ENCODE results near the gene CENPN. TPM values are rescaled to one million over a fixed set of nuclear protein-coding genes. Genes with fewer than 3 reads are reported as not detected.

The CENPN gene
- total and polyA plus RNA-seq, 2 experiments from 2014 or later, result 14.2 to 16.8 TPM

GRCh38 chr16:81035975-81036750, 29.1 kb downstream of the CENPN start:
- Histone ChIP-seq H3K9me3 (ENCODE audit: low read depth) (no peaks in the 10 kb centered on the region), H3K27me3 (no peaks in the 10 kb centered on the region), H3K9me2 (replicated peaks; ENCODE audit: insufficient read depth) (no peaks in the 10 kb centered on the region), H3K4me3 (peak overlapping the region; percentile 87), H4K20me1 (ENCODE audit: insufficient read depth, poor library complexity, severe bottlenecking) (peaks cover 20% of the 10 kb centered on the region), H3K79me2 (peaks cover 46% of the 10 kb centered on the region), H3K4me2 (peak overlapping the region; percentile 93), H3K4me1 (ENCODE audit: insufficient read depth) (peaks cover 9% of the 10 kb centered on the region), H2AFZ (peak overlapping the region; percentile 84), H3K36me3 (replicated peaks; ENCODE audit: insufficient read depth, low read depth) (no peaks in the 10 kb centered on the region), H3K27ac (peak overlapping the region; percentile 87)
- peak; percentile 67 for DNase-seq (ENCODE audit: low spot score)
- WGBS (ENCODE audit: low lambda C conversion rate, missing lambda C conversion rate), result under 1% methylated on average over 65 of the region's 80 CpGs
- TF ChIP-seq EZH2phosphoT487 (IDR thresholded peaks at IDR 0.05; ENCODE audit: low read depth, severe bottlenecking, unreplicated experiment), result no peak
- no peak for TF ChIP-seq CTCF (IDR thresholded peaks at IDR 0.05; ENCODE audit: poor library complexity)
- TF ChIP-seq EZH2 (IDR thresholded peaks at IDR 0.05; ENCODE audit: borderline replicate concordance), result no peak

- H3K9me2 ChIP-seq (replicated peaks; ENCODE audit: insufficient read depth), result no peaks in the 10 kb centered on the region
- H3K4me2 ChIP-seq, result peak overlapping the region; percentile 93
- 31% methylated on average over 10 of the region's 10 CpGs for WGBS (ENCODE audit: low lambda C conversion rate, missing lambda C conversion rate)
- peak overlapping the region; percentile 87 for H3K4me3 ChIP-seq
- peaks cover 49% of the 10 kb centered on the region for H3K79me2 ChIP-seq
- peaks cover 20% of the 10 kb centered on the region for H4K20me1 ChIP-seq (ENCODE audit: insufficient read depth, poor library complexity, severe bottlenecking)
- peaks cover 9% of the 10 kb centered on the region for H3K4me1 ChIP-seq (ENCODE audit: insufficient read depth)
- TF ChIP-seq EZH2phosphoT487 (IDR thresholded peaks at IDR 0.05; ENCODE audit: low read depth, severe bottlenecking, unreplicated experiment) (no peak), CTCF (IDR thresholded peaks at IDR 0.05; ENCODE audit: poor library complexity) (no peak), EZH2 (IDR thresholded peaks at IDR 0.05; ENCODE audit: borderline replicate concordance) (no peak)
- peak overlapping the region; percentile 87 for H3K27ac ChIP-seq
- DNase-seq (ENCODE audit: low spot score), result peak; percentile 17
- H3K27me3 ChIP-seq, result no peaks in the 10 kb centered on the region
- no peaks in the 10 kb centered on the region for H3K36me3 ChIP-seq (replicated peaks; ENCODE audit: insufficient read depth, low read depth)
- peak overlapping the region; percentile 84 for H2AFZ ChIP-seq
- H3K9me3 ChIP-seq (ENCODE audit: low read depth), result no peaks in the 10 kb centered on the region
Observed at GRCh38 chr16:81036751-81037350, 29.8 kb downstream of the CENPN start.

GRCh38 chr16:81040131-81040530, 33.1 kb downstream of the CENPN start:
- DNase-seq (ENCODE audit: low spot score), result no peak
- Histone ChIP-seq H2AFZ (no peak overlapping the region), H3K36me3 (replicated peaks; ENCODE audit: insufficient read depth, low read depth) (peaks cover 3% of the 10 kb centered on the region), H3K4me3 (no peak overlapping the region), H3K9me2 (replicated peaks; ENCODE audit: insufficient read depth) (no peaks in the 10 kb centered on the region), H3K4me2 (no peak overlapping the region), H3K27me3 (no peaks in the 10 kb centered on the region), H3K79me2 (peaks cover 49% of the 10 kb centered on the region), H3K9me3 (ENCODE audit: low read depth) (no peaks in the 10 kb centered on the region), H4K20me1 (ENCODE audit: insufficient read depth, poor library complexity, severe bottlenecking) (peaks cover 20% of the 10 kb centered on the region), H3K27ac (no peak overlapping the region), H3K4me1 (ENCODE audit: insufficient read depth) (peaks cover 9% of the 10 kb centered on the region)
- TF ChIP-seq EZH2 (IDR thresholded peaks at IDR 0.05; ENCODE audit: borderline replicate concordance) (no peak), EZH2phosphoT487 (IDR thresholded peaks at IDR 0.05; ENCODE audit: low read depth, severe bottlenecking, unreplicated experiment) (no peak), CTCF (IDR thresholded peaks at IDR 0.05; ENCODE audit: poor library complexity) (no peak)
- 90% methylated on average over 2 of the region's 2 CpGs for WGBS (ENCODE audit: low lambda C conversion rate, missing lambda C conversion rate)
